NCI-H2081 (cell line): ENCODE data around the gene NAA20.

ENCODE experiments used
- DNase-seq, 2 experiments: peaks; one replicate each; lab custom pipeline; 2025; lab: John Stamatoyannopoulos, UW

NAA20 gene

GRCh38 chr20:20017001-20017843, at the start of gene NAA20:
Gene NAA20 (plus strand): TSS chr20:20017362. CDS start chr20:20017397, 35 bp downstream.
- DNase-seq = peak; percentile 93 to 96

- DNase-seq = no peak
Observed at GRCh38 chr20:19967445-19967844, 49.7 kb upstream of the NAA20 start.

GRCh38 chr20:19968028-19968427, 49.1 kb upstream of the NAA20 start:
- no peak for DNase-seq

- DNase-seq = peak; percentile 32 to 82
Observed at GRCh38 chr20:19968466-19969073, 48.6 kb upstream of the NAA20 start.

GRCh38 chr20:19969106-19969505, 48.1 kb upstream of the NAA20 start:
- no peak for DNase-seq

GRCh38 chr20:19969507-19970255, 47.5 kb upstream of the NAA20 start:
- no peak for DNase-seq

GRCh38 chr20:19970256-19970765, 46.9 kb upstream of the NAA20 start:
- no peak for DNase-seq

GRCh38 chr20:19971116-19971515, 46.0 kb upstream of the NAA20 start:
- no peak for DNase-seq

GRCh38 chr20:19973961-19974629, 43.1 kb upstream of the NAA20 start:
- no peak for DNase-seq

- peak; percentile 39 to 41 for DNase-seq
Observed at GRCh38 chr20:19974630-19975435, 42.3 kb upstream of the NAA20 start.

- no peak for DNase-seq
Observed at GRCh38 chr20:19975436-19975799, 41.7 kb upstream of the NAA20 start.

GRCh38 chr20:19975901-19976300, 41.3 kb upstream of the NAA20 start:
- peak in 1 of 2 experiments; percentile 21 for DNase-seq

GRCh38 chr20:19976595-19977372, 40.4 kb upstream of the NAA20 start:
- no peak for DNase-seq

GRCh38 chr20:19977373-19977770, 39.8 kb upstream of the NAA20 start:
- no peak for DNase-seq

- DNase-seq = peak in 1 of 2 experiments; percentile 17
Observed at GRCh38 chr20:19978511-19979210, 38.5 kb upstream of the NAA20 start.

- DNase-seq = no peak
Observed at GRCh38 chr20:19981031-19981451, 36.1 kb upstream of the NAA20 start.

GRCh38 chr20:19986419-19986818, 30.7 kb upstream of the NAA20 start:
- no peak for DNase-seq

- DNase-seq = no peak
Observed at GRCh38 chr20:19987046-19987445, 30.1 kb upstream of the NAA20 start.

GRCh38 chr20:19990850-19991249, 26.3 kb upstream of the NAA20 start:
- no peak for DNase-seq

- no peak for DNase-seq
Observed at GRCh38 chr20:19991308-19991707, 25.9 kb upstream of the NAA20 start.
